H54 (cell line): ENCODE results near the gene RELN.

Source experiments
- DNase-seq: peaks from one replicate; pipeline ENCODE4 v3.0.0; 2011; ENCODE audit warnings: low spot score, mixed read lengths; ENCODE audit not compliant: insufficient read length
- FAIRE-seq: peaks from 3 replicates; lab custom pipeline; 2011; peaks lifted over from hg19 to GRCh38; lab: Jason Lieb, UNC
- POLR2A ChIP-seq: IDR thresholded peaks from 2 replicates; pipeline ENCODE4 v1.6.1; 2011; ENCODE audit warnings: low read depth, mild to moderate bottlenecking, low read length

RELN gene

DNA sequence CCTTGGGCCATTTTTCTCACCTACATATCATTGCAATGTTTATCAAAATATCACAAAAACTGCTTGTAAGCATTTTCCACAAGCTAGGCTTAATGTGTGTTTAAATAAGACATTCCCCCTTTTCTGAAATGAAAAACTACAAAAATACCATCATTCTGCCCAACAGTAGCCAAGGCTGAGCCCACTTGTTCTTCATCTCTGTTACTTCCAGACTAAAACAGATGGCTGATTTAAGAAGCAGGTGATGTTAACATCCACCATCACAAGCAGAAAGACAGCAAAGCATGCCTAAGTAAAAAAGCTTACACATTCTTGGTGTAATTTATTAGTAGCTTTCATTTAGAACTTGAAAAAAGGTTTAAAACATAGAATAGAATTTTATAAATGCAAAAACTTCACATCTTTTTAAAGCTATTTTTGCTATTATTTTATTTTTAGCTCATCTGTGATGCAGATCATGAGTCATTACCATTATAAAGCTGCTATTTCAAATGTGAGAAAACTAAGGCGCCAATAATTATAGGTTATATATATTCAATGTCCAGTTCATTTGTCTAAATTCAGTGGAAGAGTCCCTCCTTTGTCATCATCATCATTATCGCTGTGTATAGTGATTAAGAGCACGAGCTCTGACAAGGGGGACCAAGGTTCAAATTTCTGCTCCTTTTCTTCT lies 109.4 kb downstream of the RELN start:
- DNase-seq: no peak
- FAIRE-seq: no peak
- no peak for TF ChIP-seq POLR2A

- no peak for TF ChIP-seq POLR2A
- no peak for FAIRE-seq
- DNase-seq: no peak
Measured at GRCh38 chr7:103879411-103879810, 110.0 kb downstream of the RELN start.

DNA sequence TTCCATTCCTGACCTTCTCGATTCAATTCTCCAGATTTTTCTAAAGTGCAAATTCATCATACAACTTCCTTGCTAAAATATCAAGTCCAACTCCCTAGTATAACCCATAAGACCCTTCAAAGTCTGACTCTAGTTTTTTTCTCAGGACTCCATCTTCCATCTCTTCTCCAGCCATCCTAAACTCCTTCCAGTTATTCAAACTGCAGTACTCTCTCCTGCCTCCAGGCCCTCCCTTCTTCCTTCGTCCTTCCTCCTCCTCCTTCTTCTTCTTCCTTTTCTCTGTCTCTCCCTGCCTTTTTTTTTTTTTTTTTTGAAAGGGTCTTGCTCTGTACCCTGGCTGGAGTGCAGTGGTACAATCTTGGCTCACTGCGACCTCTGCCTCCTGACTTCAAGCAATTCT lies 111.9 kb downstream of the RELN start:
- DNase-seq (no peak), FAIRE-seq (no peak)
- no peak for TF ChIP-seq POLR2A

DNA sequence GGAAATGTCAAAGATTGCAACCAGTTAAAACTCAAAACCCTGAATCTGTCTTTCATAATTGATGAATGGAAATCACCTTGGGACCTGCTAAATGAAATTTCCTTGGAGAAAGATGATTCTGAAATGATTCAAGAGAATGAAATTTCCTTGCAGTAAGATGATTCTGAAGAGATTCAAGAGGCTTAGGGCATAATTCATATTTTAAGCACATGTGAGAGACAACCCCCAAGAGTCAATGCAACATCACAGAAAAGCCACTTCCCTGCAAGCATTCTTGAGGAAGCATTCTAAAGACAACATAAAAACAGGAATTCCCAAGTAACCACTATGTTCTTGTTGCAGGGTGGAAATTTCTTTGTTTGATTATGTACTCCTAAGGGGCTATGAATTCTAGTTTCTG lies 113.7 kb downstream of the RELN start:
- no peak for DNase-seq
- TF ChIP-seq POLR2A: no peak
- no peak for FAIRE-seq

DNA sequence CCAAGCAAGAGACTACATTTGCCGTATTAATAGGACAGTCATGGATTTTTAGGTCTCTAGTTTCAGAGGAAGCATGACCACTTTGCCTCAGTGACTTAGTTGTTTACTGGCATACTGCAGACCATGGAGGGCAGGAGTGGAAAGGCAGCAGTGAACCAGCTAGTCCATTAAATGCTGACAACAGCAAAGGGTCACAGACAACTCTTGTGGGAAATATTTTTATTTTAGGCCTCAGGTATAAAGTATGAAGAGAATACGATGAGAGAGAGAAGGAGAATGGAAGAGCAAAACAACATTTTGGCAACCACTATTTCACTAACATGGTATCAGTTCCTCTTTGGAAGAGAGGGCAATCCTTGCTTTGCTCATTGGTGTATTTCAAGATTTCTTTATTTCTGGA lies 118.0 kb downstream of the RELN start:
- no peak for TF ChIP-seq POLR2A
- FAIRE-seq (no peak), DNase-seq (no peak)

DNA sequence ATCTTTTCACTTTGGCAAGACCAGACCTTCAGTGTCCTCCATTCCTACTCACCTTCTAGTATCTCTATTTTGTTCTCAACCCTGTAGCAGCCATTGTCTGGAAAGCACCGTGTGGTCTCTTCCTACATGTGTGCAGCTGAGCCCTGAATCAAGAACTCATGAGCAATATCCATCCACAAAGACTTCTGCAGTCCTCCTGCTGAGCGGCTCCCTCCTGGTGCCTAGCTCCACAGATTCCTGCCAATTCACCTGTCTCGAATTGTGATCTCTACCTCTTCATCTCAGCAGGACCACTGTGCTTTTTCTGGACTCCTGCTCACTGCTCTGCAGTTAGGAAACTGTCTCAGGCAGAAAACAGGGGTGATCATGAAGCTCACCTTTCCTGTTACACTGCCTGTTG lies 118.8 kb downstream of the RELN start:
- FAIRE-seq: no peak

GRCh38 chr7:103867874-103868273 lies 121.6 kb downstream of the RELN start:
- DNase-seq (no peak), FAIRE-seq (no peak)
- no peak for TF ChIP-seq POLR2A

More for the DNA sequence above, 118.8 kb downstream of the RELN start:
- no peak for DNase-seq
- TF ChIP-seq POLR2A: no peak

GRCh38 chr7:103866919-103867318 lies 122.5 kb downstream of the RELN start:
- no peak for FAIRE-seq
- no peak for TF ChIP-seq POLR2A
- no peak for DNase-seq

DNA sequence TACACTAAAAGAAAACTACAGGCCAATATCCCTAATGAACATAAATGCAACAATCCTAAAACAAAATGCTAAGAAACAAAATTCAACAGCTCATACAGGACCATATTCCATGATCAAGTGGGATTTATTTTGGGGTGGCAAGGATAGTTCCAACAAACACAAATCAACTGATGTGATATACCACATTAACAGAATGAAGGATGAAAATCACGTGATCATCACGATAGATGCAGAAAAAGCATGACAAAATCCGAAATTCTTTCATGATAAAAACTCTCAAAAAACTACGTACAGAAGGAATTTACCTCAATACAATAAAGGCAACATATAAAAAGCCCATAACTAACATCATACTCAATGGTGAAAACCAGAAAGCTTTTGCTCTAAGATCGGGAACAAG lies 124.0 kb downstream of the RELN start:
- no peak for TF ChIP-seq POLR2A
- no peak for FAIRE-seq
- DNase-seq: no peak

- FAIRE-seq (no peak), DNase-seq (no peak)
- no peak for TF ChIP-seq POLR2A
Measured at GRCh38 chr7:103862302-103863035, 127.0 kb downstream of the RELN start.

DNA sequence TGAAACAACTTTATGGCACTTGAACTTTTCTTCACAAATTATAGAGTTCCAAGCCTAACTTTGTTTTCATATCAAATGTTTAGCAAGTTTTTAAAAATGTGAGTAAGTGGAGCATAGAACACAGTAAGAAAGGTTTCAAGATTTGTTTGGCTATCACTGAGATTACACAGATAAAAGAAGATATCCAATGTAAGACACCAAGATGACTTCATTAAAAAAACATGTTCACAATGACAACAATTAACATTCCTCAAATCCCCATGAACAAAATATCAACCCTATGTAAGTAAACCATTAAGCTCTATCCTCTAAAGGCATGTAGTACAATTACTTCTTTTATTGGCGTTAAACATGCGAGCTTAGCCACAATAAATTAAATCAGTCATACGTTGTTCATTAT lies 129.7 kb downstream of the RELN start:
- TF ChIP-seq POLR2A: no peak
- FAIRE-seq: no peak
- no peak for DNase-seq

GRCh38 chr7:103857435-103857834 lies 132.0 kb downstream of the RELN start:
- TF ChIP-seq POLR2A: no peak
- FAIRE-seq (no peak), DNase-seq (no peak)

GRCh38 chr7:103856929-103857328 lies 132.5 kb downstream of the RELN start:
- TF ChIP-seq POLR2A: no peak
- DNase-seq: no peak
- FAIRE-seq: no peak

- DNase-seq (no peak), FAIRE-seq (no peak)
- no peak for TF ChIP-seq POLR2A
Measured at GRCh38 chr7:103855671-103856070, 133.8 kb downstream of the RELN start.

GRCh38 chr7:103854611-103855010 lies 134.8 kb downstream of the RELN start:
- no peak for TF ChIP-seq POLR2A
- DNase-seq: no peak
- no peak for FAIRE-seq
